D721Med (cell line): Measurements from ENCODE around the gene RFX1.
"Not testable (repeated sequence)": the region's sequence is repeated elsewhere in the genome, so short reads cannot be mapped to it uniquely, and the experiment has no call there.

Source experiments
- DNase-seq: peaks from one replicate; pipeline ENCODE4 v3.0.0; 2011; ENCODE audit warnings: low spot score; ENCODE audit not compliant: insufficient read length
- FAIRE-seq: peaks from 2 replicates; lab custom pipeline; 2011; peaks lifted over from hg19 to GRCh38; lab: Jason Lieb, UNC
- TF ChIP-seq, protein P1 (sequence below): IDR thresholded peaks from 2 replicates; pipeline ENCODE4 v1.5.1; 2012; ENCODE audit warnings: mild to moderate bottlenecking, control low read depth; ENCODE audit not compliant: insufficient read depth; ENCODE audit errors: missing control alignments

Gene RFX1

DNA sequence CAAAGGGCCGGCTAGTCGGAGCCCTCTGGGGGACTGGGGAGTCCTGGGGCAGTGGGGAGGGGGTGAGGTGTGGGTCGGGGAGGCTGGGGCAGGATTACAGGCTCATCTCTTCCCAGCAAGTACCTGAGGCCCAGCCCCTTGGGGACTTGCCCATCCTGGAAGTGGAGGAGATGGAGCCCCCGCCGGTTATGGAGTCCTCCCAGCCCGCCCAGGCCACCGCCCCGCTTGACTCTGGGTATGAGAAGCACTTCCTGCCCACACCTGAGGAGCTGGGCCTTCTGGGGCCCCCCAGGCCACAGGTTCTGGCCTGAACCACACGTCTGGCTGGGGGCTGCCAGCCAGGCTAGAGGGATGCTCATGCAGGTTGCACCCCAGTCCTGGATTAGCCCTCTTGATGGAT is 45.9 kb upstream of the RFX1 start:
- FAIRE-seq: no peak
- no peak for DNase-seq
- TF ChIP-seq, protein P1, sequence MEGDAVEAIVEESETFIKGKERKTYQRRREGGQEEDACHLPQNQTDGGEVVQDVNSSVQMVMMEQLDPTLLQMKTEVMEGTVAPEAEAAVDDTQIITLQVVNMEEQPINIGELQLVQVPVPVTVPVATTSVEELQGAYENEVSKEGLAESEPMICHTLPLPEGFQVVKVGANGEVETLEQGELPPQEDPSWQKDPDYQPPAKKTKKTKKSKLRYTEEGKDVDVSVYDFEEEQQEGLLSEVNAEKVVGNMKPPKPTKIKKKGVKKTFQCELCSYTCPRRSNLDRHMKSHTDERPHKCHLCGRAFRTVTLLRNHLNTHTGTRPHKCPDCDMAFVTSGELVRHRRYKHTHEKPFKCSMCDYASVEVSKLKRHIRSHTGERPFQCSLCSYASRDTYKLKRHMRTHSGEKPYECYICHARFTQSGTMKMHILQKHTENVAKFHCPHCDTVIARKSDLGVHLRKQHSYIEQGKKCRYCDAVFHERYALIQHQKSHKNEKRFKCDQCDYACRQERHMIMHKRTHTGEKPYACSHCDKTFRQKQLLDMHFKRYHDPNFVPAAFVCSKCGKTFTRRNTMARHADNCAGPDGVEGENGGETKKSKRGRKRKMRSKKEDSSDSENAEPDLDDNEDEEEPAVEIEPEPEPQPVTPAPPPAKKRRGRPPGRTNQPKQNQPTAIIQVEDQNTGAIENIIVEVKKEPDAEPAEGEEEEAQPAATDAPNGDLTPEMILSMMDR: no peak

DNA sequence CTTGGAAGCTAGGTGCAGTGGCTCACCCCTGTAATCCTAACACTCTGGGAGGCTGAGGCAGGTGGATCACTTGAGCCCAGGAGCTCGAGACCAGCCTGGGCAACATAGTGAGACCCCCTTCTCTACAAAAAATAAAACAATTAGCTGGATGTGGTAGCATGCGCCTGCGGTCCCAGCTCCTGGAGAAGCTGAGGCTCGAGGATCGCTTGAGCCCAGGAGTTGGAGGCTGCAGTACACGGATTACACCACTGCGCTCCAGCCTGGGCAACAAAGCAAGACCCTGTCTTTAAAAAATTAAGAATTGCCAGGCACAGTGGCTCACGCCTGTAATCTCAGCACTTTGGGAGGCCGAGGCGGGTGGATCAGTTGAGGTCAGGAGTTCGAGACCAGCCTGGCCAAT is 44.8 kb upstream of the RFX1 start:
- not testable (repeated sequence) for DNase-seq, FAIRE-seq

DNA sequence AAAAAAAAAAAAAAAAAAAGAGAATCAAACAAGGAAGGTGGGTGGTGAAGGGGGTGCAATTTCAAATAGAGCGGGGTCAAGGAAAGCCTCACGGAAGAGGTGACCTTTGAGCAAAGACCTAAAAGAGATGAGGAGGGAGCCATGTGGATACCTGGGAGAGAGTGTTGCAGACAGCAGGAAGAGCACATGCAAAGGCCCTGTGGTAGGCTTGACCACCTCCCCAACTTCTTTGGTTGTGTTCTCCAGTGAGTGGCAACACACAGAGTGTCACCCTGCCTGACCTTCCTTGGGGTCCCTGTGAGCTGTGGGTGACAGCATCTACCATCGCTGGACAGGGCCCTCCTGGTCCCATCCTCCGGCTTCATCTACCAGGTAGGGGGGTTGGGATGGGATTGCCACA is 44.4 kb upstream of the RFX1 start:
- TF ChIP-seq, protein P1: no peak
- FAIRE-seq (no peak), DNase-seq (no peak)

DNA sequence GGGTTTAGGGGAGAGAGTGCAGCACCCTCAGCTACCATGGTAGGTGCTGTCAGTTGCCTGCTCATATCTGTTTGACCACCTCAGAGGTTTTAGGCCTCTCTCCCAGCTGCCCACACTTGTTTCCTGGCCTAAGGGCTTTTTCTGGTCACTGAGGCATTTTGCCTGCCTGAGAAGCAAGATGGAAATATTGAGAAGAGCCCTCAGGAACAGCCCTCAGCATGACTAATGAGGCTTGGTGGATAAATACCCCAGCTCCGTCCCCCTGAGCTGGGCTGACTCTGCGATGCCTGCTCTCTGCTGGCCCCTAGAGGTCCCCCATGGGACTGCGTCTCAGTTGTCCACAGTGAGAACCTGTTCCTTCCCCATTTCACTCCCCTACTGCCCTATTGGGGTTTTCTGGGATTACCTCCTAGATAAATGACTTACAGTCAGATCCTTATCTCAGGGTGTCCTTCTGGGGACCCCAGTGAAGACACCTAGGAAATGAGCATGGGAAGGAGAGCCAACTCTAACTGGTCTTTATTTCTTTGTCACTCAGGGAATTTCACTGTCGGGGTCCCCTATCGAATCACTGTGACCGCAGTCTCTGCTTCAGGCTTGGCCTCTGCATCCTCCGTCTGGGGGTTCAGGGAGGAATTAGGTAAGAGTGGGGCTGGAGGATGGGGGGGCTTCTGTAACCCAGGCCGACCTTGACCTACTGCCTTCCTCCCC is 42.5 kb upstream of the RFX1 start:
- TF ChIP-seq, protein P1: peak; percentile 53
- FAIRE-seq: no peak
- peak; percentile 82 for DNase-seq

DNA sequence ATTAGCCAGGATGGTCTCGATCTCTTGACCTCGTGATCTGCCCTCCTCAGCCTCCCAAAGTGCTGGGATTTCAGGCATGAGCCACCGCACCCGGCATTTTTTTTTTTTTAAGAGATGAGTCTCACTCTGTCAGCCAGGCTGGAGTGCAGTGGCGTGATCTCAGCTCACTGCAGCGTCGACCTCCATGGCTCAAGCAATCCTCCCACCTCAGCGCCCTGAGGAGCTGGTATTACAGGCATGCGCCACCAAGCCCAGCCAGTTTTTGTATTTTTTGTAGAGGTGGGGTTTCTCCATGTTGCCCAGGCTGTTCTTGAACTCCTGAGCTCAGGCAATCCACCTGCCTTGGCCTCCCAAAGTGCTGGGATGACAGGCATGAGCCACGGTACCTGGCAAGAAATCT is 41.7 kb upstream of the RFX1 start:
- not testable (repeated sequence) for DNase-seq, FAIRE-seq

DNA sequence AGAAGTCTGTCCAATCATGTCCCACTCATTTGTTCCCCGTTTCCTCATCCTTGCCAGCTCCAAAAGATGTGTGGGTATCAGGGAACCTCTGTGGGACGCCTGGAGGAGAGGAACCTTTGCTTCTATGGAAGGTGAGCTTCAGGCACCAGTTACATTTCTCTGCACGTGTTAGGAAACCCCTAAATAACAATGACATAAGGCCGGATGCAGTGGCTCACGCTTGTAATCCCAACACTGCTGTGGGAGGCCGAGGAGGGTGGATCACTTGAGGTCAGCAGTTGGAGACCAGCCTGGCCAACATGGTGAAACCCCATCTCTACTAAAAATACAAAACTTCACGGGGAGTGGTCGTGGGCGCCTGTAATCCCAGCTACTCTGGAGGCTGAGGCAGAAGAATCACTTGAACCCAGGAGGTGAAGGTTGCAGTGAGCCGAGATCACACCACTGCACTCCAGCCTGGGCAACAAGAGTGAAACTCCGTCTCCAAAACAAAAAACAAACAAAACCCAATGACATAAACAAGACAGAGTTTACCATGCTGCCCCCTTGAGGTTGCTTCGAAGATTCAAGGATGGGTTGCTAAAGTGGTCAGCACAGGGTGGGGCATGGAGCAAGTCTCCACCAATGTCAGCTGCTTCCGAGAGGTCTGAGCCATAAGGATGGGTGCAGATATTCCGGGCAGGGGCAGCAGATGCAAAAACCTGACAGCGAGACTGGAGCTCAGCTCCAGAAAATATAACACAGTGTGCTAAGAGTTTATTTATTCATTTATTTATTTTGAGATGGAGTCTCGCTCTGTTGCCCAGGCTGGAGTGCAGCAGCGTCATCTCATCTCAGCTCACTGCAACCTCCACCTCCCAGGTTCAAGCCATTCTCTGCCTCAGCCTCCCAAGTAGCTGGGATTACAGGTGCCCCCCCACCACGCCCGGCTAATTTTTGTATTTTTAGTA is 36.8 kb upstream of the RFX1 start:
- FAIRE-seq: not testable (repeated sequence)
- TF ChIP-seq, protein P1: peak; percentile 44
- DNase-seq: peak; percentile 60

DNA sequence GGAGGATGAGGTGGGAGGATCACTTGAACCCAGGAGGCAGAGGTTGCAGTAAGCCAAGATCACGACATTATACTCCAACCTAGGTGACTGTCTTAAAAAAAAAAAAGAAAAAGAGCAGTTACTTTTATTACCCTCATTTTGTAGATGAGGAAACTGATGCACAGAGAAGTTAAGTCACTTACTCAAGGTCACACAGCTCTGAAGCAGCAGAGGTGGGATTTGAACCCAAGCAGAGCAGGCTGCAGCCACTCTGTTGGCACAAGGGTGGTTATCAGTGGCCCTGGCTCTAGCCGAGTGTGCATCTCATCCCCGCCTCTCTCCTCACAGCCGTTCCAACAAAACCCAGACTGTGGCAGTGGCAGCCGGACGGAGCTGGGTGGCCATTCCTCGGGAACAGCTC is 33.1 kb upstream of the RFX1 start:
- DNase-seq (no peak), FAIRE-seq (no peak)
- TF ChIP-seq, protein P1: no peak

DNA sequence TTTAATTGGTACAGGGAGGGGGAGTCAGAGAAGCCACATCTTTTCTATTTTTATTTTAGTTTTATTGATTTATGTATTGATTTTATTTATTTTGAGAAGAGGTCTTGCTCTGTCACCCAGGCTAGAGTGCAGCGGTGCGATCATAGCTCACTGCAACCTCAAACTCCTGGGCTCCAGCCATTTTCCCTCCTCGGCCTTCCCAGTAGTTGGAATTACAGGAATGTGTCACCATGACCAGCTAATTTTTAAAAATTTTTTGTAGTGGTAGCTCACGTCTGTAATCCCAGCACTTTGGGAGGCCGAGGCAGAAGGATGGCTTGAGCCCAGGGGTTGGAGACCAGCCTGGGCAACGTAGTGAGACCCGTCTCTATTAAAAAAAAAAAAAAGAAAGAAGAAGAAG is 29.6 kb upstream of the RFX1 start:
- FAIRE-seq (no peak), DNase-seq (no peak)
- TF ChIP-seq, protein P1: no peak

DNA sequence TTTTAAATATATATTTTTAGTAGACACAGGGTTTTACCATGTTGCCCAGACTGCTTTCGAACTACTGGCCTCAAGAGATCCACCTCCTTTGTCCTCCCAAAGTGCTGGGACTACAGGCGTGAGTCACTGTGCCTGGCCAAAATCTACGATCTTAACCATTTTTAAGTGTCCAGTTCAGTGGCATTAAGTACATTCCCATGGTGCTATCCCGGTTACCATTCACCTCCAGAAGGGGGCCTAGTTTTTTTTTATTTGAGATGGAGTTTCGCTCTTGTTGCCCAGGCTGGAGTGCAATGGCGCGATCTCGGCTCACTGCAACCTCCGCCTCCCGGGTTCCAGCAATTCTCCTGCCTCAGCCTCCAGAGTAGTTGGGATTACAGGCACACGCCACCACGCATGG is 29.0 kb upstream of the RFX1 start:
- not testable (repeated sequence) for FAIRE-seq, DNase-seq
